Hematopoietic multipotent progenitor cell treated with erythropoietin and hydrocortisone succinate and interleukin-3 and kit ligand, for 15 days (in vitro differentiated cells): Measurements from ENCODE around the gene PTPRD.
"Not testable (repeated sequence)": the region's sequence is repeated elsewhere in the genome, so short reads cannot be mapped to it uniquely, and the experiment has no call there.

Experiments
- DNase-seq: peaks from one replicate; pipeline ENCODE4 v3.0.0-alpha.2; 2015; ENCODE audit warnings: low spot score

PTPRD gene

GRCh38 chr9:8719833-8720486, 1892.8 kb downstream of the PTPRD start:
- DNase-seq, result no peak

DNA sequence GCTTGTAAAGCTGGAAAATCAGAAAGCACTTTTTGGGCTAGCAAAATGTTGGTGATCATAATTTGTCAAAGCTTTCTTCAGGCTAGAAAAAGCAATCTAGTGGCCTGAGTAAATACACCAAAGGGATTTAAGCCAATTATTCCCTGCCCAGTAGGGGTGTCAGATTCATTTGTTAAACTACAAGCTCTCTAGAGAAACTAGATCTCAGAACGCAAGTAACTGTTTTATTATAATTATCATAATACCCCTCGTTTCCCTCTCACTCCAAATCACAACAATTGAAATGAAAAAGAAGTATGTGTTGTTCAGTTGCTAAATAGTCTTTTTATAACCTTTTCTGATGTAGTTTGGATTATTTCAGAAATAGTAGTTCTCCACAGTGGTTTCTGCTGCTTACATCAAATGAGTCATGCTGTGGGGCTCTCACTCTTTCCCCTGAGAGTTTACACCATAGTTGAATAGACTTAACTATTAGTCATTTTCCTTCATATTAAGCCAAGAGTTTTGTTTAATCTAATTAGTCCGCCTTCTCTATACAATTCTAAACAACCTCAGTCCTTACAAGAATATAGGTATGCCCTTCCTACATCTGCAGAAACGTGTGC, 1894.6 kb downstream of the PTPRD start:
- DNase-seq, result no peak

DNA sequence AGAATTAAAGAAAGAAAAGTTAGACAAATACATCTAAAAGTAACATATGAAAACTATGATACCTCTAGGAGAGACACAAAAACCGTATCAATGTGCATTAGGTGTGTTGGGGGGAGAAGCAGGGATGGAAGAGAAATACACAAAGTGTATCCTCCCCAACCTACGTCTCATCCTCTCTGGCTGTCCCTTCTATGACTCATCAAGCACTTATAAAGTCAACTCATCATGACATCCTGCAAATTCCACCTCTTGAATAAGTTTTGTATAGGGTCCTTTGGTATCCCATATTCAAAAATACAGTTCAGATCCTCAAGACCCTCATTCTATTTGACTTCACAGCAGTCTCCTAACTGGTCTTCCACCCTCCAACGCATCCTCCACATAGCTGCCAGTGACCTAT, 1895.7 kb downstream of the PTPRD start:
- DNase-seq, result no peak

DNA sequence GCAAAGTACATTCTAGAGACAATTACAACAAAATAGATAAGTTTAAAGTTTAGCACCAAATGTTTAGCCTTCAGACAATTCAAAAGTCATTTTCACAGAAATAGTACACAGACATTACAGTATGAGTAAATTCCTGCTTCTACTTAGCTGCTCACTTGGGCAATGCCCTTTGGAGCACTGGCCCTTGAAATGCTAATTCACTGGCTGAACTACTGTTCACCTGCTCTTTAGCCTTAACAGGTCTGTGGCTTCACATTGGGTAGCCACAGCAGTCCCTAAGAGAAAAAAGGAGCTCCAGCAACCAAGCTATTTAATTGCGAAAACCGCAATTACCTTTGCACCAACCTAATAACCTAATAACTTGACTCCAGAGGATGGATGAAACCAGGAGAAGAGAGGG, 1897.0 kb downstream of the PTPRD start:
- no peak for DNase-seq

GRCh38 chr9:8713811-8714165, 1899.0 kb downstream of the PTPRD start:
- DNase-seq, result no peak

DNA sequence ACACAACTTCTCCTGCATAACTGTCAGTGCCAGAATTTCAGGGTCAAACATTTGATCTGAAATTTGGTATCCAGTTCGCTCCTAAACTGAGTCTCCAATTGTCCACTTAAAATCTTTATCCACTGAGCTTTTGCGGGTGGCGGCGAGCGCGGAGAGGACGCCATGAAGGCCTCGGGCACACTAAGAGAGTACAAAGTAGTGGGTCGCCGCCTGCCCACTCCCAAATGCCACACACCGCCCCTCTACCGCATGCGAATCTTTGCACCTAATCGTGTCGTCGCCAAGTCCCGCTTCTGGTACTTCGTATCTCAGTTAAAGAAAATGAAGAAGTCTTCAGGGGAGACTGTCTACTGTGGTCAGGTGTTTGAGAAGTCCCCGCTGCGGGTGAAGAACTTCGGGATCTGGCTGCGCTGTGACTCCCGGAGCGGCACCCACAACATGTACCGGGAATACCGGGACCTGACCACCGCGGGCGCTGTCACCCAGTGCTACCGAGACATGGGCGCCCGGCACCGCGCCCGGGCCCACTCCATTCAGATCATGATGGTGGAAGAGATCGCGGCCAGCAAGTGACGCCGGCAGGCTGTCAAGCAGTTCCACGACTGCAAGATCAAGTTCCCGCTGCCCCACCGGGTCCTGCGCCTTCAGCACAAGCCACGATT, 1899.5 kb downstream of the PTPRD start:
- DNase-seq, result no peak

DNA sequence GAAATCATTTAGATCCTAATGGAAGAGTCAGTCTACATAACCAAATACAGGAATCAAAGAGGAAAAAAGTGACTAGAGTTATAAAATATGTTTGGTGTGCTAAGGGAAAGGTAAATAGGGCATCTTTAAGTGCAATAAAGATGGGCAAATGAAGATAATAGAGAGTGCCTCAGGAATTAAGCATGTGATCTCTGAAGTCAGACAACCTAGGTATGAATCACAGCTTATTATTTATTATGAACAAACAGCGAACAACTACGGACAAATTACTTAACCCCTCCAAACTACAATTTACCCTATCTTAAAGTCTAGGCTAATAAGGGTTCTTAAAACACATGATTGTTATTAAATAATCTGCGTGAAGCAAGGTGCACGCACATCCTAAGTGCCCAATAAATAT, 1903.1 kb downstream of the PTPRD start:
- DNase-seq, result no peak

- no peak for DNase-seq
Observed at GRCh38 chr9:8708728-8709127, 1904.1 kb downstream of the PTPRD start.

- DNase-seq, result no peak
Observed at GRCh38 chr9:8706998-8707397, 1905.8 kb downstream of the PTPRD start.

- DNase-seq, result no peak
Observed at GRCh38 chr9:8706531-8706930, 1906.3 kb downstream of the PTPRD start.

- DNase-seq, result no peak
Observed at GRCh38 chr9:8705861-8706260, 1906.9 kb downstream of the PTPRD start.

- DNase-seq, result no peak
Observed at GRCh38 chr9:8703904-8704303, 1908.9 kb downstream of the PTPRD start.

GRCh38 chr9:8701904-8702303, 1910.9 kb downstream of the PTPRD start:
- DNase-seq, result no peak

GRCh38 chr9:8697565-8697964, 1915.2 kb downstream of the PTPRD start:
- not testable (repeated sequence) for DNase-seq

DNA sequence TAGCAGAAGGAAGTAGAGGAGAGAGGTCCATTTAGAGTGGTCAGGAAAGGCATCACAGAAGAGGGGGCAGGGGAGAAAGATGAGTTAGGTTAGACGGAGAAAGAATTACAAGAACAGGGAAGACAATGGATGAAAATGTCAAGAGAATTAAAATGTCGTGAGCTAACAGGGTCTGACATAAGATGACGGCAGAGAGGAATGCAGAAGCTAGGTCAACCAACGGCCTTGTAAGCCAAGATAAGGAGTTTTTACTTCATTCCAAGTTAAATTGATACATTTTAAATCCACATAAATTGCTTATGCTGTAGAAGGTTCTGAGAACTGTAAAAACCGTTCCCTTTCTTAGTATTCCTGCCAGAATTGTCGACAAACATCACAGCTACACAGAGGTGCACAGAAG, 1916.3 kb downstream of the PTPRD start:
- no peak for DNase-seq

DNA sequence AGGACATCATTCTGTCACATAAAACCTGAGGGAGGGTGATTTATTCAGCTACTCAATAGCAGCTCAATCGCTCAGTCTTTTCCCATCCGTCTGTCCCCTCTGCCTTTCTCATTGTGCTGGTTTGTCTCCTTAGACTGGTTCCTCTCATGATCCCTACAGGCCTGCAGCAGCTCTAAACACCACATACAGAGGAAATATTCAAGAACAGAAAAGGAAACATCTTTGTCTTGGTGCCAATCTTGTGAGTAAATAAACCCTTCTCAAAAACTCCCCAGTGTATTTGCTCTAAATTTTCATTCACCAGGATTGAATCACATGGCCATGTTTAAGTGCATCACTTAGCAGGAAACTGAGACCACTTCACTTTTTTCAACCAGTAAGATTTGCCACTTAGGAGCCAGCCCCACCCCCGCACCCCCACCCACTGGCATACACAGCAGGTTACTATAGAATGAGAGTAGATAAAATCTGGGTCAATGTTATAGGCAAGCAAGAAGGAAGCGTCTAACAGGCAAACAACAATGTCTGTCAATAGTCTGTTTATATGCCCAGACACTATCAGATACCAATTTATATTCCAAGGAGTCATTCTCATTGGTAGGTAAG, 1917.7 kb downstream of the PTPRD start:
- DNase-seq, result no peak

GRCh38 chr9:8693464-8693863, 1919.3 kb downstream of the PTPRD start:
- no peak for DNase-seq

DNA sequence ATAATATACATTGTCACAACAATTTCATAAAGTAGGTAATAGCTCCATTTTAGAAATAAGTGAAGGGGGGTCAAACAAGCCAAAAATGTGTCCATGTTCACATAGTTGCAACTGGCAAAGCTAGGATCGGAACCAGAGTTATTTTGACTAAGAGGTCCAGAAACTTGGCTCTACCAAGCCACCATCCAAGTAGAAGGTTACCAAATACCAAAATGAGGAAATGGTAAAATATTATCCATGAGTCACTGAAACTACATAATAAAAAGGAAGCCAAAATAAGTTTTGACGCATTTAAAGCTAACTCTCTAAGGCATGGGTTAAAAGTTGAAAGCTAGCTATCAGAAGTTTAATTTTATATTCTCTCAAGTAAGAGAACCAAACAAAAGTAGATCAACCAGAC, 1926.3 kb downstream of the PTPRD start:
- DNase-seq, result no peak

GRCh38 chr9:8685825-8686224, 1927.0 kb downstream of the PTPRD start:
- DNase-seq, result no peak

GRCh38 chr9:8684978-8685708, 1927.7 kb downstream of the PTPRD start:
- no peak for DNase-seq

GRCh38 chr9:8683496-8683895, 1929.3 kb downstream of the PTPRD start:
- DNase-seq, result no peak

GRCh38 chr9:8680658-8681057, 1932.1 kb downstream of the PTPRD start:
- DNase-seq, result no peak

- DNase-seq, result no peak
Observed at GRCh38 chr9:8680157-8680556, 1932.6 kb downstream of the PTPRD start.
